ENCODE results near the gene WNT4. TPM values are rescaled to one million over a fixed set of nuclear protein-coding genes. Genes with fewer than 3 reads are reported as not detected.

Gene WNT4
- total RNA-seq, 2 donors from 2014 or later: 3.0 to 3.4 TPM

DNA sequence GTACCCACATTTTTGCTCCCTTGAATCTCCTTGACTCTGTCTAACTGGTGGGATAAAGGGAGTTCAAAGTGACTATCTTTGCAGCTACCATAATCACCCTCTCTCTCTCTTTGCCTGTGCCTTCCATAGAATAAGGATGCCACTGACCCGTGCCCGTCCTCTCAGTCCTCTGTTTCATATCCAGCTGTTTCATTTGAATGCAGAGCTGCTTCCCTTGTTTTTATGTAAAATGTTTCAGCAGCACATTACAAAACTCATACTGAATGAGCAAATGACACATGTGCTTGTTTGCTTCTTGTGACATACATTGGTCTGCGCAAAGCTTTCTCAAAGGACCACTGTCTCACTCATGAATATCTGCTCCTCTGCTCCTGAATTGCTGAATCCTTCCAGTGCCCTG lies 52.0 kb downstream of the WNT4 start:
- TF ChIP-seq POLR2AphosphoS5 (IDR thresholded peaks at IDR 0.05) (no peak), POLR2A (IDR thresholded peaks at IDR 0.05) (no peak)
- TF ChIP-seq, protein P1, sequence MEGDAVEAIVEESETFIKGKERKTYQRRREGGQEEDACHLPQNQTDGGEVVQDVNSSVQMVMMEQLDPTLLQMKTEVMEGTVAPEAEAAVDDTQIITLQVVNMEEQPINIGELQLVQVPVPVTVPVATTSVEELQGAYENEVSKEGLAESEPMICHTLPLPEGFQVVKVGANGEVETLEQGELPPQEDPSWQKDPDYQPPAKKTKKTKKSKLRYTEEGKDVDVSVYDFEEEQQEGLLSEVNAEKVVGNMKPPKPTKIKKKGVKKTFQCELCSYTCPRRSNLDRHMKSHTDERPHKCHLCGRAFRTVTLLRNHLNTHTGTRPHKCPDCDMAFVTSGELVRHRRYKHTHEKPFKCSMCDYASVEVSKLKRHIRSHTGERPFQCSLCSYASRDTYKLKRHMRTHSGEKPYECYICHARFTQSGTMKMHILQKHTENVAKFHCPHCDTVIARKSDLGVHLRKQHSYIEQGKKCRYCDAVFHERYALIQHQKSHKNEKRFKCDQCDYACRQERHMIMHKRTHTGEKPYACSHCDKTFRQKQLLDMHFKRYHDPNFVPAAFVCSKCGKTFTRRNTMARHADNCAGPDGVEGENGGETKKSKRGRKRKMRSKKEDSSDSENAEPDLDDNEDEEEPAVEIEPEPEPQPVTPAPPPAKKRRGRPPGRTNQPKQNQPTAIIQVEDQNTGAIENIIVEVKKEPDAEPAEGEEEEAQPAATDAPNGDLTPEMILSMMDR (IDR thresholded peaks at IDR 0.05): no peak
- H3K27ac ChIP-seq: no peak overlapping the region
- H3K4me1 ChIP-seq (replicated peaks): peaks cover 3% of the 10 kb centered on the region
- intact Hi-C loops (cut with DNase I): no loop called here
- DNase-seq (ENCODE audit: low spot score): no peak
- H3K36me3 ChIP-seq: peaks cover 0 to 3% of the 10 kb centered on the region in 2 donors
- no peaks in the 10 kb centered on the region for H3K9me3 ChIP-seq
- WGBS: 74% methylated on average over 3 of the region's 3 CpGs
- no peaks in the 10 kb centered on the region for H3K27me3 ChIP-seq (replicated peaks; ENCODE audit: insufficient read depth)
- no peak overlapping the region for H3K4me3 ChIP-seq

DNA sequence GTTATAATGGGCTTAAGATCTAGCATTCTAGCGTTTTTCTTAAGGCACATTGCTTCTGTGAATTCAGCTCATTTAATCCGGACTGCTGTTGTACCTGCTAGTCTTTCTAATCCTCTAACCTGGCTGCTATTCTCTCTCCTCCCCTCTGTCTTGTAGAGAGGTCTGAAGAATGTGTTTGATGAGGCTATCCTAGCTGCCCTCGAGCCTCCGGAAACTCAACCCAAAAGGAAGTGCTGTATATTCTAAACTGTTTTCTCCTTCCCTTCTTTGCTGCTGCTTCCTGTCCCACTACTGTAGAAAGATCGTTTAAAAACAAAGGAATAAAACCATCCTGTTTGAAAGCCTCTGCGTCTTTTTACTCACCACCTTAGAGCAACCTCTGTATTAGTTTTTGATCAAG lies 53.1 kb downstream of the WNT4 start:
- 16% methylated on average over 6 of the region's 6 CpGs for WGBS
- H3K36me3 ChIP-seq: peaks cover 0 to 3% of the 10 kb centered on the region in 2 donors
- H3K27ac ChIP-seq: no peak overlapping the region
- H3K4me3 ChIP-seq: no peak overlapping the region
- DNase-seq (ENCODE audit: low spot score): no peak
- H3K9me3 ChIP-seq: no peaks in the 10 kb centered on the region
- TF ChIP-seq, protein P1 (IDR thresholded peaks at IDR 0.05): no peak
- TF ChIP-seq POLR2AphosphoS5 (IDR thresholded peaks at IDR 0.05) (no peak), POLR2A (IDR thresholded peaks at IDR 0.05) (no peak)
- H3K27me3 ChIP-seq (replicated peaks; ENCODE audit: insufficient read depth): no peaks in the 10 kb centered on the region
- peaks cover 3% of the 10 kb centered on the region for H3K4me1 ChIP-seq (replicated peaks)
- intact Hi-C loops (cut with DNase I): no loop called here

DNA sequence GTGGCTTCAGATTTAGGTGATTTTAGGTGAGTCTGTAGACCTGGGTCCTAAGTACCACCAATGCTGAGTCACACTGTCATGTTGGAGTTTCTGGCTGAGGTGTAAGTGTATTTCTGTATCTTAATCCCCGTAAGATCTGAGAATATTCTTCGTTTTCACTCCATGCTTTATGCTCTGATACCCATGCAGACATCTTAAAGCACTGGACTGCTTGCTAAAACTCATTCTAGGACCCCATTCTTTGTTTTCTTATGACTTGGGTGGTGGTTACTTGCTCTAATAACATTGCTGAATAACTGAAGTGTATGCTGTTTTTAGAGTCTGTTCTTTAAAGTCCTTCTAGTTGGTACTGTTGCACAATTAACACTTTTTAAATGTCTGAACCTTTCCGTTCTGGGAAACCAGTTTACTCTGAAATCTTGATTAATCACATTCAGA lies 53.7 kb downstream of the WNT4 start:
- DNase-seq (ENCODE audit: low spot score): no peak
- Histone ChIP-seq H3K27ac (no peak overlapping the region), H3K4me1 (replicated peaks) (peaks cover 3% of the 10 kb centered on the region), H3K4me3 (no peak overlapping the region), H3K27me3 (replicated peaks; ENCODE audit: insufficient read depth) (no peaks in the 10 kb centered on the region), H3K9me3 (no peaks in the 10 kb centered on the region), H3K36me3 (peaks cover 0 to 3% of the 10 kb centered on the region in 2 donors)
- intact Hi-C loops (cut with DNase I): no loop called here
- 58% methylated on average over 3 of the region's 3 CpGs for WGBS
- no peak for TF ChIP-seq POLR2AphosphoS5 (IDR thresholded peaks at IDR 0.05)
- TF ChIP-seq, protein P1 (IDR thresholded peaks at IDR 0.05): no peak
- TF ChIP-seq POLR2A (IDR thresholded peaks at IDR 0.05): no peak

DNA sequence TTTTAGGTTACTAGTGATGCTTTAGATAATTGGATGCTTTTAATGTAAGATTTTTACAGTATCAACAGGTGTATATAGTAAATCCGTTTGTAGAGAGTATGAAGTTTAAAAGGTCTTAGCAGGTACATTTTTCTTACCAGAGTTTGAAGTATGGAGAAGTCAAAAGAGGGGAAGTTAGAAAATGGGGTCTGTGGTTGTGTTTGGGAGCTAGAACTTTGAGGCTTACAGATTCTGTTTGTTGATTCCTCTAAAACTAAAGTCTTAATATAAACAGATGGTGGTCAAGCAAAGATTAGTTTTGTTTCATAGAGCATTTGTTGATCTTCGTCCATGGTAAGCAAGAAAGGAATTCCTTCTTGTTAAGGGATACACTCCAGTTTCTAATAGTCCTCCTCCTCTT lies 54.6 kb downstream of the WNT4 start:
- H3K27me3 ChIP-seq (replicated peaks; ENCODE audit: insufficient read depth): no peaks in the 10 kb centered on the region
- H3K36me3 ChIP-seq: peaks cover 0 to 3% of the 10 kb centered on the region in 2 donors
- H3K27ac ChIP-seq: no peak overlapping the region
- H3K4me1 ChIP-seq (replicated peaks): peaks cover 3% of the 10 kb centered on the region
- 40% methylated on average over 2 of the region's 2 CpGs for WGBS
- H3K9me3 ChIP-seq: no peaks in the 10 kb centered on the region
- H3K4me3 ChIP-seq: no peak overlapping the region
- intact Hi-C loops (cut with DNase I): no loop called here
- no peak for DNase-seq (ENCODE audit: low spot score)
- TF ChIP-seq, protein P1 (IDR thresholded peaks at IDR 0.05): no peak
- no peak for TF ChIP-seq POLR2A (IDR thresholded peaks at IDR 0.05)
- TF ChIP-seq POLR2AphosphoS5 (IDR thresholded peaks at IDR 0.05): no peak

DNA sequence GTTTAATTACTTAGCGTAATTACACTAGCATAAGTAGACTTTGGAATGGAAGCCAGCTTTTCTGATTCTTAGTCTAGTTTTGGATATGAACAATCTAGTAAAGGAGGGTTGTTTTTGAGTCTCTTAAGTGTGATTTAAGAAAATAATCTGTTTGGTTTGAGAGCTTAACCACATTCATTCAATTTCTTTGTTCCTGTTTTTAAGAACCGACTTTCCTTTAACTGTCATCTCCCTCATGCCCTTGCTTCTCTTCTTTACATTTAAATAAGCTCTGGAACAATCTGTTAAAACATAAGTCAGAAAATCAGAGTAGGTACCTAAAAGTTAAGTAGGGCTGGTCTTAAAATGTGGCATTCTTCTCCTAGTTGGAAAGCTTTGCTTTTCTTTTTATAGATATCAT lies 62.7 kb downstream of the WNT4 start:
- no peak for DNase-seq (ENCODE audit: low spot score)
- H3K4me3 ChIP-seq: no peak overlapping the region
- no peaks in the 10 kb centered on the region for H3K9me3 ChIP-seq
- no peaks in the 10 kb centered on the region for H3K27me3 ChIP-seq (replicated peaks; ENCODE audit: insufficient read depth)
- TF ChIP-seq, protein P1 (IDR thresholded peaks at IDR 0.05): no peak
- TF ChIP-seq POLR2AphosphoS5 (IDR thresholded peaks at IDR 0.05): no peak
- intact Hi-C loops (cut with DNase I): no loop called here
- H3K27ac ChIP-seq: no peak overlapping the region
- H3K4me1 ChIP-seq (replicated peaks): no peaks in the 10 kb centered on the region
- WGBS: 82% methylated on average over 2 of the region's 2 CpGs
- no peaks in the 10 kb centered on the region for H3K36me3 ChIP-seq

Data from prostate gland (tissue), 2 donors.